Thyroid gland (tissue), 4 donors: Measurements from ENCODE around the gene PRKAR2B. TPM values are rescaled to one million over a fixed set of nuclear protein-coding genes. Genes with fewer than 3 reads are reported as not detected.

Experiments used
- DNase-seq, 2 donors: peaks; one replicate each; pipeline ENCODE4 v3.0.0-alpha.2; 2019
- H3K27ac ChIP-seq, 3 donors: fragments of 200-600 bp; sonication (generic); 1 replicate in 2 of 3; 2 replicates in 1 of 3; pipeline ENCODE4 v1.5.1; 2016 to 2019; ENCODE audit warnings: mild to moderate bottlenecking in 1 of 3, moderate library complexity in 1 of 3
- H3K27me3 ChIP-seq: fragments of 200-600 bp; sonication (generic); one replicate; pipeline ENCODE4 v1.5.1; 2019
- H3K36me3 ChIP-seq, 2 donors: fragments of 200-600 bp; sonication (generic); one replicate each; pipeline ENCODE4 v1.5.1; 2016 to 2019
- H3K4me1 ChIP-seq, 2 donors: fragments of 200-600 bp; sonication (generic); one replicate each; pipeline ENCODE4 v1.5.1; 2017 to 2019
- H3K4me3 ChIP-seq, 3 donors: fragments of 200-600 bp; sonication (generic); replicated peaks in 1 of 3; 1 replicate in 2 of 3; 2 replicates in 1 of 3; pipeline ENCODE4 v1.5.1; 2016; ENCODE audit warnings: mild to moderate bottlenecking in 1 of 3
- H3K9me3 ChIP-seq: fragments of 200-600 bp; sonication (generic); one replicate; pipeline ENCODE4 v1.5.1; 2017
- POLR2A ChIP-seq, 2 donors: fragments of 450-650 bp; IDR thresholded peaks; one replicate each; pipeline ENCODE4 v1.6.1; 2017; ENCODE audit warnings: antibody characterized with exemption in 2 of 2, mild to moderate bottlenecking in 2 of 2, moderate library complexity in 1 of 2
- WGBS, 2 donors: methylation state at CpG; one replicate each; pipeline ENCODE4 v1.1.5; 2017; 5-methylcytosine and 5-hydroxymethylcytosine counted together
- intact Hi-C: fragments of 100-400 bp; cut with DNase I; formaldehyde crosslinking; loops from one replicate; pipeline ENCODE4 v1.15.1; 2023
- total RNA-seq, 4 donors: library from RNA; depleted of rRNA; stranded (reverse); fragments of >200 nt; gene quantifications; one replicate each; pipeline ENCODE4 v1.2.3, GENCODE V29; 2016
- TF ChIP-seq, protein P1 (sequence below), 6 experiments: fragments of 200-600 bp in 3 of 6; fragments of 450-650 bp in 3 of 6; sonication (generic) in 3 of 6; IDR thresholded peaks; one replicate each; pipeline ENCODE4 v1.5.1; 2016 to 2019; ENCODE audit warnings: antibody characterized with exemption in 6 of 6, mild to moderate bottlenecking in 2 of 6, inconsistent platforms in 1 of 6, moderate library complexity in 1 of 6

Gene PRKAR2B
- total RNA-seq, 4 donors from 2014 or later = 5.1 to 9.0 (median 6.5) TPM

DNA sequence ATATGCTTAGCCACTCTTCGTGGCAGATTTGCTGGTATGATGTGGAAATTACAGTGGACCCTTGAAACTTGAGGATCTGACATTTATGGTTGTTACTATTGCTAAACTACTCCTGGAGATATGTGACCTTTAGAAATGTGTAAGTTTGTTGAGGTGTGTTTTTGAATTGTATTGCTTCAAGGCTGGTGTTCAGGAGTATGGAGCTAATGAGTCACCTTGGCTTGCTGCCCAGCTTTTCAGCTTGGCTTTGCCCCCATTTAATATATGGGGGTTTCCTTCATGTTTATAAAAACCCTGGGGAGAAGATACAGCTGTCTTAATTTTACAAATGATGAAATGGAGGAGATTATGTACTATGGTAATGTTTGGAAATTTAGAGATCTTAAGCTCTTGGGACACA, 135.9 kb downstream of the PRKAR2B start:
- H3K9me3 ChIP-seq = no peaks in the 10 kb centered on the region
- no peak overlapping the region for H3K4me3 ChIP-seq
- DNase-seq = peak; percentile 16 to 27
- peak overlapping the region in 1 of 3 donors; percentile 7 for H3K27ac ChIP-seq
- no peaks in the 10 kb centered on the region for H3K27me3 ChIP-seq
- WGBS, 2 donors = 33 to 36% methylated on average over 1 of the region's 1 CpG
- H3K36me3 ChIP-seq = peaks cover 10 to 38% of the 10 kb centered on the region in 2 donors
- intact Hi-C loops = no loop called here
- peaks cover 18 to 19% of the 10 kb centered on the region in 2 donors for H3K4me1 ChIP-seq
- TF ChIP-seq, protein P1, sequence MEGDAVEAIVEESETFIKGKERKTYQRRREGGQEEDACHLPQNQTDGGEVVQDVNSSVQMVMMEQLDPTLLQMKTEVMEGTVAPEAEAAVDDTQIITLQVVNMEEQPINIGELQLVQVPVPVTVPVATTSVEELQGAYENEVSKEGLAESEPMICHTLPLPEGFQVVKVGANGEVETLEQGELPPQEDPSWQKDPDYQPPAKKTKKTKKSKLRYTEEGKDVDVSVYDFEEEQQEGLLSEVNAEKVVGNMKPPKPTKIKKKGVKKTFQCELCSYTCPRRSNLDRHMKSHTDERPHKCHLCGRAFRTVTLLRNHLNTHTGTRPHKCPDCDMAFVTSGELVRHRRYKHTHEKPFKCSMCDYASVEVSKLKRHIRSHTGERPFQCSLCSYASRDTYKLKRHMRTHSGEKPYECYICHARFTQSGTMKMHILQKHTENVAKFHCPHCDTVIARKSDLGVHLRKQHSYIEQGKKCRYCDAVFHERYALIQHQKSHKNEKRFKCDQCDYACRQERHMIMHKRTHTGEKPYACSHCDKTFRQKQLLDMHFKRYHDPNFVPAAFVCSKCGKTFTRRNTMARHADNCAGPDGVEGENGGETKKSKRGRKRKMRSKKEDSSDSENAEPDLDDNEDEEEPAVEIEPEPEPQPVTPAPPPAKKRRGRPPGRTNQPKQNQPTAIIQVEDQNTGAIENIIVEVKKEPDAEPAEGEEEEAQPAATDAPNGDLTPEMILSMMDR (IDR thresholded peaks at IDR 0.05) = no peak
- no peak for TF ChIP-seq POLR2A (IDR thresholded peaks at IDR 0.05)

DNA sequence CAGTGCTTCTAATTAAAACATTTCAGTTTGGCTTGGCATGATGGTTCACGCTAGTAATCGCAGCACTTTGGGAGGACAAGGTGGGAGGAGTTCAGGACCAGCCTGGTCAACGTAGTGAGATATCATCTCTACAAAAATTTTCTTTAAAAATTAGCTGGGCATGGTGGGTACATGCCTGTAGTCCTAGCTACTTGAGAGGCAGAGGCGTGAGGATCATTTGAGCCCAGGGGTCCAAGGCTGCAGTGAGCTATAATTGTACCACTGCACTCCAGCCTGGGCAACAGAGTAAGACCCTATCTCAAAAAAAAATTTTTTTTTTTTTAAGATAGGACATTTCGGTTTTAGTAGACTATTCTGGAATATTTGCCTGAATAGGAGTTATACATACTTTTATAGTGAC, 136.7 kb downstream of the PRKAR2B start:
- Histone ChIP-seq H3K4me3 (no peak overlapping the region), H3K27me3 (no peaks in the 10 kb centered on the region), H3K36me3 (peaks cover 17 to 46% of the 10 kb centered on the region in 2 donors), H3K4me1 (peaks cover 18 to 19% of the 10 kb centered on the region in 2 donors), H3K27ac (no peak overlapping the region), H3K9me3 (no peaks in the 10 kb centered on the region)
- intact Hi-C loops = no loop called here
- no peak for TF ChIP-seq POLR2A (IDR thresholded peaks at IDR 0.05)
- TF ChIP-seq, protein P1 (IDR thresholded peaks at IDR 0.05) = no peak
- 91 to 92% methylated on average over 5 of the region's 5 CpGs for WGBS, 2 donors
- no peak for DNase-seq

DNA sequence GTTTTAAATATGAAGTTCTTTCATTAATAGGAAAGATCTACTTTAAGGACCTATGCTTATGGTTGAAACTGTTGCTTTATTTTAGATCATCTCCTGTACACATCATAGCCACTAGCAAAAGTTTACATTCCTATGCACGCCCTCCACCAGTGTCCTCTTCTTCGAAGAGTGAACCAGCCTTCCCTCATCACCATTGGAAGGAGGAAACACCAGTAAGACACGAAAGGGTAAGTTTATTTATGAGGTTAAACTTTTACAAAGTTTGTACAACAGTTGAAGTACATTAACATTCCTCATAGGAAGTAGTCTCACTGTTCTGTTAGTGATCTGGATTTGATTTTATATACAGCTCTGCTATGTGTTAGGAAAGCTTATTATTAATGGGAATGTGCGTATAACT, 141.2 kb downstream of the PRKAR2B start:
- 77 to 89% methylated on average over 4 of the region's 4 CpGs for WGBS, 2 donors
- TF ChIP-seq POLR2A (IDR thresholded peaks at IDR 0.05) = no peak
- TF ChIP-seq, protein P1 (IDR thresholded peaks at IDR 0.05) = no peak
- intact Hi-C loops = no loop called here
- peaks cover 0 to 2% of the 10 kb centered on the region in 2 donors for H3K4me1 ChIP-seq
- H3K36me3 ChIP-seq = peaks cover 43 to 66% of the 10 kb centered on the region in 2 donors
- no peak overlapping the region for H3K27ac ChIP-seq
- DNase-seq = no peak
- H3K9me3 ChIP-seq = no peaks in the 10 kb centered on the region
- no peaks in the 10 kb centered on the region for H3K27me3 ChIP-seq
- H3K4me3 ChIP-seq = no peak overlapping the region

DNA sequence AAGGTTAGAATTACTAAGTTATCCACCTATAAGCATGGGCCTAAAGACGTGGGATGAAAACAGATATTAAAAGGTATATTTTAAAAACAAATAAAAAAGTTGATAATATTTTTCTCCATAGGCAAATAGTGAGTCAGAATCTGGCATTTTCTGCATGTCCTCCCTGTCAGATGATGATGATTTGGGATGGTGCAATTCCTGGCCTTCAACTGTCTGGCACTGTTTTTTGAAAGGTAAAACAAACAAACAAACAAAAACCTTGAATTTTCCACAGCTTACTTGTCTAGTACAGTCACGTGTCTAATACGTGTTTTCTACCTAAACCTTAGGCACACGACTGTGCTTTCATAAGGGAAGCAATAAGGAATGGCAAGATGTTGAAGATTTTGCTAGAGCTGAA, 141.7 kb downstream of the PRKAR2B start:
- peaks cover 48 to 66% of the 10 kb centered on the region in 2 donors for H3K36me3 ChIP-seq
- no peak overlapping the region for H3K27ac ChIP-seq
- H3K9me3 ChIP-seq = no peaks in the 10 kb centered on the region
- no peak for DNase-seq
- WGBS, 2 donors = 94 to 96% methylated on average over 4 of the region's 4 CpGs
- no peak for TF ChIP-seq POLR2A (IDR thresholded peaks at IDR 0.05)
- TF ChIP-seq, protein P1 (IDR thresholded peaks at IDR 0.05) = no peak
- H3K4me1 ChIP-seq = no peaks in the 10 kb centered on the region
- intact Hi-C loops = no loop called here
- no peak overlapping the region for H3K4me3 ChIP-seq
- no peaks in the 10 kb centered on the region for H3K27me3 ChIP-seq

DNA sequence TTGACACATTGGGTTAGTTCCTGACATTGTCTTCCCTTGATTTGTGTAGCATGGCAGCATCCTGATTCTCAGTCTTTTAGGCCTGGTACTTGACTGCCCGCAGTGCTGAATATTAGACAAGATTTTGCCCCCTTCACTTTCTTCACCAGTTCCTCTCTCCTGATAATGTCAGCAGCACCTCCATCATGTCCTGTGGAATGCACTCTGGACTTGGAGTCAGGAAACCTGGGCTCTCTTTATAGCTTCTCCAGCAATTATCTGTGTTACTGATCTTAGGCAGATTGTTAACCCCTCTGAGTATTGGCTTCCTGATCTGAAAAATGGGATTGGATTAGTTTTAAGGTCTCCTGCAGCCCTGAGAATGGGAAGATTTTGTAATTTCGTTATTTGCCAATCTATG, 143.3 kb downstream of the PRKAR2B start:
- H3K4me1 ChIP-seq = no peaks in the 10 kb centered on the region
- intact Hi-C loops = no loop called here
- no peaks in the 10 kb centered on the region for H3K9me3 ChIP-seq
- H3K27ac ChIP-seq = no peak overlapping the region
- TF ChIP-seq POLR2A (IDR thresholded peaks at IDR 0.05) = no peak
- TF ChIP-seq, protein P1 (IDR thresholded peaks at IDR 0.05) = no peak
- no peaks in the 10 kb centered on the region for H3K27me3 ChIP-seq
- 88% methylated on average over 2 of the region's 2 CpGs for WGBS, 2 donors
- no peak for DNase-seq
- H3K36me3 ChIP-seq = peaks cover 53 to 55% of the 10 kb centered on the region in 2 donors
- H3K4me3 ChIP-seq = no peak overlapping the region
